Gastroesophageal sphincter (tissue), 4 donors: ENCODE data around the gene CHST11. TPM values are rescaled to one million over a fixed set of nuclear protein-coding genes. Genes with fewer than 3 reads are reported as not detected.

ENCODE experiments used
- ATAC-seq: fragments of 150-250 bp; one replicate; pipeline ENCODE4 v1.9.1; 2016; ENCODE audit warnings: mild to moderate bottlenecking, moderate library complexity
- H3K27ac ChIP-seq, 4 donors: fragments of 200-600 bp; sonication (generic) in 3 of 4; 1 replicate in 3 of 4; 2 replicates in 1 of 4; pipeline ENCODE4 v1.5.1; 2016 to 2019
- H3K27me3 ChIP-seq: fragments of 200-600 bp; sonication (generic); one replicate; pipeline ENCODE4 v1.5.1; 2019
- H3K36me3 ChIP-seq, 2 donors: fragments of 200-600 bp; sonication (generic); one replicate each; pipeline ENCODE4 v1.5.1; 2019; ENCODE audit warnings: control low read depth in 1 of 2
- H3K4me1 ChIP-seq, 3 donors: fragments of 200-600 bp; sonication (generic); 1 replicate in 2 of 3; 2 replicates in 1 of 3; pipeline ENCODE4 v1.5.1; 2016 to 2019; ENCODE audit warnings: control low read depth in 2 of 3
- H3K4me3 ChIP-seq, 2 donors: fragments of 200-600 bp; sonication (generic); one replicate each; pipeline ENCODE4 v1.5.1; 2019; ENCODE audit warnings: mild to moderate bottlenecking in 1 of 2, moderate library complexity in 1 of 2
- H3K9me3 ChIP-seq, 3 donors: fragments of 200-600 bp; sonication (generic); one replicate each; pipeline ENCODE4 v1.5.1; 2017 to 2019; ENCODE audit warnings: control low read depth in 2 of 3
- EP300 ChIP-seq: sonication (generic); formaldehyde crosslinking; IDR thresholded peaks from one replicate; pipeline ENCODE4 v1.6.1; 2017; ENCODE audit warnings: antibody characterized with exemption, mild to moderate bottlenecking
- POLR2A ChIP-seq, 2 donors: fragments of 450-650 bp; IDR thresholded peaks; one replicate each; pipeline ENCODE4 v1.6.1; 2017; ENCODE audit warnings: antibody characterized with exemption in 2 of 2, mild to moderate bottlenecking in 2 of 2, moderate library complexity in 1 of 2
- POLR2AphosphoS5 ChIP-seq: sonication (generic); formaldehyde crosslinking; IDR thresholded peaks from one replicate; pipeline ENCODE4 v1.6.1; 2017; ENCODE audit warnings: antibody characterized with exemption
- WGBS, 2 donors: methylation state at CpG; one replicate each; pipeline ENCODE4 v1.1.5; 2018; ENCODE audit warnings: low coverage in 1 of 2; 5-methylcytosine and 5-hydroxymethylcytosine counted together
- total RNA-seq, 4 donors: library from RNA; depleted of rRNA; stranded (reverse); fragments of >200 nt; gene quantifications; one replicate each; pipeline ENCODE4 v1.1.0, GENCODE V29; 2016
- TF ChIP-seq, protein P1 (sequence below), 4 experiments: fragments of 200-600 bp in 2 of 4; fragments of 450-650 bp in 2 of 4; sonication (generic) in 1 of 4; IDR thresholded peaks; one replicate each; pipeline ENCODE4 v1.5.1; 2017 to 2019; ENCODE audit warnings: antibody characterized with exemption in 4 of 4, mild to moderate bottlenecking in 2 of 4, moderate library complexity in 2 of 4

Gene CHST11
- total RNA-seq, 4 donors from 2014 or later: 4.3 to 15.6 (median 11.0) TPM

DNA sequence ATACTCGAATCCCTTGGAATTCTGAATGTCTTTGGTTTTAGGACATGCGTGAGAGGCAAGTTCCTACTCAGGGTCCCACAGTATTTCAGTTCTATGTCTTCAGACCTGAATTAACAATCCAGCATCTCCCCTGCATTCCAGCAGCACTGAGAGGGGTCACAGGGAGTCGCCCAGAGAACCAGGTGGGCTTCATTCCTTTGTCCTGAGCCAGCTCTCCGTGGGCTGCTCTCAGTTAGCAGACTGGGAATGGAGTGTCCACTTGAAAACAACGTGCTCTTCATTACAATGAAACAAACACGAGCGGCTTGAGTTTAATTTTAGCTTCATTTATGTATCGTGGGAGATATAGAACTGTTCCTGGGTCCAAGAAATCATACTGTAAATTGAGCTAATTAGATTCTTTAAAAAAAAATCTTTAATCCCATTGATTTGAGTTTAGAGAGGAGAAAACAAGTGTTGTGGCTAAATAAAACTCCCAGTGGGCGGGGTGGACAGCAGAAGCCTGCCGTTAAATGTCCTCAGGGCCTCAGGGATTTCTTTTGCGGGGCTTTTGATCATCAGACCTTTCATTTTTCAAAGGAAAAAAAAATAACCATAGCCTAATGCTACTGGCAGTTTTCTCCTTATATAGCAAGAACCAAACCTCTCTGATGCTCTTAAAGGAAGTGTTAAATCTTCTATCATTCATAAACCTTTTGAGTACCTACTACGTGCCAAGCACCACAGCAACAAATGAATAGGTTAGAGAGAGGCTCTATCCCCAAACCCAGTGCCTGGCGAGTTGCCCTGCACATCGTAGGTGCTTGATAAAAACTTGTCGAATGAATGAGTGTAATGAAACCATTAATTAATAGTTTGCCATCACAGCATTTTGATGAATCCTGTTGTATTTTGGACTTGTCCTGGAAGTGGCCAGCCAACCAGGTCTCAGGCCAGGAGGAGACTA lies 140.4 kb downstream of the CHST11 start:
- WGBS, 2 donors: 78 to 79% methylated on average over 11 to 14 of the region's 15 CpGs

DNA sequence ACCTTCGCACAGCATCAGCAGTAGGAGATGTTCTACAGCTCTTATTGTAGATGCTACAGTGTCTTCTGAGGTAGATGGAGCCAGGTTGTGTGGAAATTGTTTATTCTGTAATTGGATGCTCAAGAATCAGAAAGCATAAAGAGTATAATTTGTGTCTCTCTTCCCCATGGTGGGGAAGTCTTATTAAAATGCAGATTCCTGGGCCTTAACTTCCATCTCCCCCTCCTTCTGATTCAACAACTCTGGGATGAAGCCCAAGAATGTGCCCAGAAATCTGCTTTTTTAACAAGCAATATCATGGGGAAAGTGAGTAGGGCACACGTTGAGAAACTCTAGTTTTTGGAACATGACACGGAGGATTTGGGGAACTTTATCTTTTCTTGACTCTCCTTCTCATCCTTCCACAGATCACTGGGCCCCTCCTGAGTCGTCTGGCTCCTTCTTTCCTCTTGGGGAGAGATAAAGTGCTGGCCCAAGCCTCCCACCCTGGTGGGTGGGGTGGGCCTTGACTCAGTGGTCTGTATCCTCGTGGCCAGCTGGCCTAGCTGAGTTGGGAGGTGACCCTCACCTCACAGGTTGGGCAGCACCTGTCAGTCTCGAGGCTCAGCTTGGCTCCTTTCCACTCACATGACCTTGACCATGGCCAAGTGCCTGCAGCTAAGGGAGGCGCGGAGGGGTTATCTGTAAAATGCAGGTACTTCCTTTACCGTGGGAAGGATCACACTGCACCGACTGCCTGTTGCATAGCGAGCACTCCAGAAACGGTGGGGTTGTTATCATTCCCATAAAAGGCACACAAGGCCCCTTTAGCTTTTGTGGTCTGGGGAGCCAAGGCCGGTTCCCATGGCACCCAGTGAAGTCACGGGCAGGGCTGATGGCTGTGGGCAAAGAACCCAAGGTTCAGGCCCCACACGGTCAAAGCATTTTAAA lies 141.9 kb downstream of the CHST11 start:
- H3K4me1 ChIP-seq: peaks cover 0 to 53% (median under 1%) of the 10 kb centered on the region in 3 donors
- no peaks in the 10 kb centered on the region for H3K27me3 ChIP-seq
- ATAC-seq: no peak
- TF ChIP-seq POLR2AphosphoS5 (no peak), EP300 (no peak), POLR2A (IDR thresholded peaks at IDR 0.05) (no peak)
- TF ChIP-seq, protein P1, sequence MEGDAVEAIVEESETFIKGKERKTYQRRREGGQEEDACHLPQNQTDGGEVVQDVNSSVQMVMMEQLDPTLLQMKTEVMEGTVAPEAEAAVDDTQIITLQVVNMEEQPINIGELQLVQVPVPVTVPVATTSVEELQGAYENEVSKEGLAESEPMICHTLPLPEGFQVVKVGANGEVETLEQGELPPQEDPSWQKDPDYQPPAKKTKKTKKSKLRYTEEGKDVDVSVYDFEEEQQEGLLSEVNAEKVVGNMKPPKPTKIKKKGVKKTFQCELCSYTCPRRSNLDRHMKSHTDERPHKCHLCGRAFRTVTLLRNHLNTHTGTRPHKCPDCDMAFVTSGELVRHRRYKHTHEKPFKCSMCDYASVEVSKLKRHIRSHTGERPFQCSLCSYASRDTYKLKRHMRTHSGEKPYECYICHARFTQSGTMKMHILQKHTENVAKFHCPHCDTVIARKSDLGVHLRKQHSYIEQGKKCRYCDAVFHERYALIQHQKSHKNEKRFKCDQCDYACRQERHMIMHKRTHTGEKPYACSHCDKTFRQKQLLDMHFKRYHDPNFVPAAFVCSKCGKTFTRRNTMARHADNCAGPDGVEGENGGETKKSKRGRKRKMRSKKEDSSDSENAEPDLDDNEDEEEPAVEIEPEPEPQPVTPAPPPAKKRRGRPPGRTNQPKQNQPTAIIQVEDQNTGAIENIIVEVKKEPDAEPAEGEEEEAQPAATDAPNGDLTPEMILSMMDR (IDR thresholded peaks at IDR 0.05): no peak
- no peak overlapping the region for H3K4me3 ChIP-seq
- H3K27ac ChIP-seq: no peak overlapping the region
- H3K9me3 ChIP-seq: no peaks in the 10 kb centered on the region
- 86 to 89% methylated on average over 5 to 10 of the region's 15 CpGs for WGBS, 2 donors
- H3K36me3 ChIP-seq: no peaks in the 10 kb centered on the region

More for the DNA sequence above, 140.4 kb downstream of the CHST11 start:
- Histone ChIP-seq H3K9me3 (no peaks in the 10 kb centered on the region), H3K4me1 (peaks cover 0 to 47% (median 0%) of the 10 kb centered on the region in 3 donors), H3K27me3 (no peaks in the 10 kb centered on the region), H3K36me3 (no peaks in the 10 kb centered on the region), H3K4me3 (no peak overlapping the region), H3K27ac (no peak overlapping the region)
- no peak for ATAC-seq
- TF ChIP-seq POLR2A (IDR thresholded peaks at IDR 0.05): no peak
- TF ChIP-seq POLR2AphosphoS5: no peak
- TF ChIP-seq, protein P1 (IDR thresholded peaks at IDR 0.05): no peak
- no peak for TF ChIP-seq EP300

DNA sequence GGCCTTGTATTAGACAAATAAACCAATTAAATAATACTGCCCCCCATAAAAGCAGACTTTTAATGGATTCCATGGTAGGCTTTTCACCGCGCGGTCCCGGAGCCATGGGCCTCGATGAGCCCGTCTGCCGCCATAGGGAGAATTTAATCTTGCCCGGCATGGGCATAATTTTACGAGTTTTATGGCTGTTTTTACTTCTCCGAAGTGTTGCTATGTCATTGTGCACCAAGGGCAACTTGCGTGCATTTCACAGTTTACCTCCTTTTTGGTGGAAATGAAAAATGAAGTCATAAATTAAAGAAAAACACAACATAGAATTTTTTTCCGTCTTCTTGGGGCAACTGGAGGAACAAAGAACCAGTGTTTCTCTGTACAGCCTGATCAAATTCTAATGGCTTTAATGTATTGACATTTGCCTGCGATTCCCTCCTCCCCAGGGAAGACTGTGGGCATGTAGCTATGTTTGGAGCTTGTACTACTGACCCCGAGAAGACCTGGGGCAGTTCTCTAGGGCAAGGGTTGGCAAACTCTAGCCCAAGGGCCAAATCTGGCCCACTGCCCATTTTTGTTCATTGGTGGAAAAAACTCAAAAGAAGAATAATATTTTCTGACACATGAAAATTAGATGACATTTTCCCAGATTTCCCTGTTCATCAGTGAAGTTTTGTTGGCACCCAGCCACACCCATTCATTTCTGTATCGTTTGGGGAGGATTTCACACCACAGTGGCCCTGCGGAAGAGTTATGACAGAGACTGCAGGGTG lies 142.7 kb downstream of the CHST11 start:
- no peaks in the 10 kb centered on the region for H3K9me3 ChIP-seq
- no peak overlapping the region for H3K27ac ChIP-seq
- 82 to 90% methylated on average over 14 to 15 of the region's 16 CpGs for WGBS, 2 donors
- peaks cover 0 to 61% (median 3%) of the 10 kb centered on the region in 3 donors for H3K4me1 ChIP-seq
- TF ChIP-seq, protein P1 (IDR thresholded peaks at IDR 0.05): no peak
- TF ChIP-seq POLR2AphosphoS5 (no peak), EP300 (no peak), POLR2A (IDR thresholded peaks at IDR 0.05) (no peak)
- H3K36me3 ChIP-seq: no peaks in the 10 kb centered on the region
- no peak overlapping the region for H3K4me3 ChIP-seq
- no peaks in the 10 kb centered on the region for H3K27me3 ChIP-seq
- ATAC-seq: no peak

DNA sequence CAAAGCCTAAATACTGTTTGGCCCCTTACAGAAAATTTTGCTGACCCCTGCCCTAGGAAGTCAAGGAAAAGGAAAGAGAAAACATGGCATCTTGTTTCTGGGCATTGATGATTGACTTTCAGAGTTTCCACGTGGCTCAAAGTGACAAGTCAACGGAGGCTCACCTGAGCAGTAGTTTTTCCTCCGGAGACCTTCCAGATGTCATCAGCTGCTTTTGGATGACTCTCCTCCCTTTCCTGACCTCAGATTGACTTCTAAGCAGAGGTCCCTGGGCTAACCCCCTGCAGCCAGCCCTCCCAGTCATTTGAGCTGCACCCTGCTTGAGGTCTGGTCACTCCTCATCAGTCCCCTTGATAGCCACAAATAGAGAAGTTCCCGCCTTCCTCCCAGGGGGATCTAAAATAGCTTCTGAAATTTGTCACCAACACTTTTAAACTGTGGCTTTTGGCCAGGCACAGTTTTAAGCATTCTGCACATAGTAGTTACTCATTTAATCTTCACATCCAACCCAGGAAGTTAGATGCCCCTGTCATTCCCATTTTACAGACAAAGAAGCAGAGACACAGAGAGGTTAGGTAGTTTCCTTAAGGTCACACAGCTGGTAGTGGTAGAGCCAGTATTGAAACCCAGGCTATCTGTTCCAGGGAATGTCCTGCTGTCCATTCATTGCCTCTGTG lies 143.4 kb downstream of the CHST11 start:
- no peaks in the 10 kb centered on the region for H3K27me3 ChIP-seq
- H3K27ac ChIP-seq: no peak overlapping the region
- 93% methylated on average over 4 of the region's 4 CpGs; no CpG with 5 or more reads in 1 of the 2 donors for WGBS, 2 donors
- ATAC-seq: no peak
- TF ChIP-seq EP300: no peak
- TF ChIP-seq POLR2A (IDR thresholded peaks at IDR 0.05): no peak
- H3K4me1 ChIP-seq: peaks cover 0 to 68% (median 3%) of the 10 kb centered on the region in 3 donors
- H3K9me3 ChIP-seq: no peaks in the 10 kb centered on the region
- no peak overlapping the region for H3K4me3 ChIP-seq
- H3K36me3 ChIP-seq: no peaks in the 10 kb centered on the region
